Mesenchymal stem cell (in vitro differentiated cells and primary cell): Measurements from ENCODE around the gene MIPEP.
A peak's percentile ranks its signal among the peaks of the same experiment; 100 is the strongest.
"Not testable (repeated sequence)": the region's sequence is repeated elsewhere in the genome, so short reads cannot be mapped to it uniquely, and the experiment has no call there.

ENCODE experiments used
- DNase-seq: peaks from one replicate; pipeline ENCODE4 v3.0.0-alpha.2; 2013
- H2AFZ ChIP-seq: one replicate; pipeline ENCODE4 v1.6.1; 2013; ENCODE audit warnings: low read depth, mild to moderate bottlenecking, control low read depth, inconsistent platforms, low read length, moderate library complexity
- H2AK5ac ChIP-seq: 2 replicates; pipeline ENCODE4 v1.6.1; 2013; ENCODE audit warnings: low read length, moderate library complexity, mild to moderate bottlenecking, inconsistent platforms; ENCODE audit not compliant: severe bottlenecking
- H2BK120ac ChIP-seq: one replicate; pipeline ENCODE4 v1.6.1; 2013; ENCODE audit warnings: low read depth, mild to moderate bottlenecking, inconsistent platforms, low read length, moderate library complexity
- H2BK12ac ChIP-seq, 2 experiments: one replicate each; pipeline ENCODE4 v1.6.1; 2013; ENCODE audit warnings: inconsistent platforms in 2 of 2, low read length in 2 of 2, mild to moderate bottlenecking in 2 of 2, moderate library complexity in 2 of 2, control low read depth in 1 of 2
- H2BK15ac ChIP-seq: one replicate; pipeline ENCODE4 v1.6.1; 2013; ENCODE audit warnings: mild to moderate bottlenecking, low read depth, inconsistent platforms; ENCODE audit not compliant: poor library complexity, severe bottlenecking
- H2BK5ac ChIP-seq: 2 replicates; pipeline ENCODE4 v1.6.1; 2013; ENCODE audit warnings: low read depth, mild to moderate bottlenecking, low read length, control low read depth, inconsistent platforms; ENCODE audit not compliant: poor library complexity, severe bottlenecking
- H3K14ac ChIP-seq, 2 experiments: one replicate each; pipeline ENCODE4 v1.6.1; 2013; ENCODE audit warnings: inconsistent platforms in 2 of 2, low read length in 2 of 2, control low read depth in 1 of 2, mild to moderate bottlenecking in 1 of 2, moderate library complexity in 1 of 2
- H3K18ac ChIP-seq, 2 experiments: one replicate each; pipeline ENCODE4 v1.6.1; 2013; ENCODE audit warnings: inconsistent platforms in 2 of 2, low read length in 2 of 2, control low read depth in 1 of 2, low read depth in 1 of 2, mild to moderate bottlenecking in 1 of 2
- H3K23ac ChIP-seq, 2 experiments: one replicate each; pipeline ENCODE4 v1.6.1; 2013; ENCODE audit warnings: inconsistent platforms in 2 of 2, low read length in 2 of 2, mild to moderate bottlenecking in 2 of 2, moderate library complexity in 2 of 2, control low read depth in 1 of 2
- H3K27ac ChIP-seq: 2 replicates; pipeline ENCODE4 v1.5.1; 2013; ENCODE audit warnings: mild to moderate bottlenecking, moderate library complexity, low read length, control low read depth, inconsistent platforms; ENCODE audit not compliant: poor library complexity, severe bottlenecking
- H3K27me3 ChIP-seq, 2 experiments: 2 replicates each; pipeline versions ENCODE4 v1.6.1 to v1.7.0; 2013; ENCODE audit warnings: low read length in 2 of 2, mild to moderate bottlenecking in 2 of 2, moderate library complexity in 2 of 2, control low read depth in 1 of 2, inconsistent platforms in 1 of 2; ENCODE audit not compliant: control insufficient read depth in 1 of 2, insufficient read depth in 1 of 2
- H3K36me3 ChIP-seq, 2 experiments: 2 replicates each; pipeline versions ENCODE4 v1.6.1 to v1.7.0; 2013; ENCODE audit warnings: low read length in 2 of 2, control low read depth in 1 of 2, inconsistent platforms in 1 of 2, low read depth in 1 of 2, mild to moderate bottlenecking in 1 of 2; ENCODE audit not compliant: insufficient read depth in 2 of 2, control insufficient read depth in 1 of 2
- H3K4ac ChIP-seq, 2 experiments: one replicate each; pipeline ENCODE4 v1.6.1; 2013; ENCODE audit warnings: inconsistent platforms in 2 of 2, low read length in 2 of 2, mild to moderate bottlenecking in 2 of 2, moderate library complexity in 2 of 2, control low read depth in 1 of 2, low read depth in 1 of 2
- H3K4me1 ChIP-seq: 2 replicates; pipeline ENCODE4 v1.6.1; 2013; ENCODE audit warnings: low read depth, low read length, control low read depth; ENCODE audit not compliant: control insufficient read depth, insufficient read depth
- H3K4me2 ChIP-seq: 2 replicates; pipeline ENCODE4 v1.6.1; 2013; ENCODE audit warnings: low read length, mild to moderate bottlenecking, inconsistent platforms; ENCODE audit not compliant: poor library complexity, severe bottlenecking
- H3K4me3 ChIP-seq, 2 experiments: 2 replicates each; pipeline versions ENCODE4 v1.5.1 to v1.7.0; 2013; ENCODE audit warnings: low read length in 2 of 2, mild to moderate bottlenecking in 2 of 2, control low read depth in 1 of 2, low read depth in 1 of 2; ENCODE audit not compliant: insufficient read depth in 1 of 2
- H3K79me1 ChIP-seq: replicated peaks from 2 replicates; pipeline ENCODE4 v1.6.1; 2013; ENCODE audit warnings: mild to moderate bottlenecking, control low read depth, low read length, inconsistent platforms; ENCODE audit not compliant: poor library complexity, severe bottlenecking
- H3K9ac ChIP-seq: 2 replicates; pipeline ENCODE4 v1.7.0; 2013; ENCODE audit warnings: mild to moderate bottlenecking, low read length, moderate library complexity
- H3K9me3 ChIP-seq: 2 replicates; pipeline ENCODE4 v1.7.0; 2013; ENCODE audit warnings: mild to moderate bottlenecking, low read length; ENCODE audit not compliant: control insufficient read depth
- H4K8ac ChIP-seq: one replicate; pipeline ENCODE4 v1.6.1; 2013; ENCODE audit warnings: inconsistent platforms, mild to moderate bottlenecking, low read length, moderate library complexity
- H4K91ac ChIP-seq: one replicate; pipeline ENCODE4 v1.6.1; 2013; ENCODE audit warnings: mild to moderate bottlenecking, low read length, inconsistent platforms
- WGBS: methylation state at CpG from one replicate; pipeline ENCODE4 v1.1.7; 2013; ENCODE audit warnings: mixed read lengths; 5-methylcytosine and 5-hydroxymethylcytosine counted together

Gene MIPEP

GRCh38 chr13:23749288-23749873 is 139.8 kb downstream of the MIPEP start:
- Histone ChIP-seq H2BK120ac (no peak overlapping the region), H2BK12ac (no peak overlapping the region), H2AK5ac (no peak overlapping the region), H3K9ac (no peak overlapping the region), H3K4ac (no peak overlapping the region), H2BK15ac (no peak overlapping the region), H3K36me3 (peaks cover 0 to 7% of the 10 kb centered on the region in 2 experiments), H4K91ac (no peak overlapping the region), H3K4me2 (no peak overlapping the region), H3K79me1 (no peaks in the 10 kb centered on the region), H3K4me3 (no peak overlapping the region), H3K18ac (no peak overlapping the region), H2AFZ (no peak overlapping the region), H3K27ac (no peak overlapping the region), H2BK5ac (no peak overlapping the region), H3K14ac (no peak overlapping the region), H3K9me3 (no peaks in the 10 kb centered on the region), H3K27me3 (no peaks in the 10 kb centered on the region), H3K23ac (no peak overlapping the region), H3K4me1 (peaks cover 7% of the 10 kb centered on the region), H4K8ac (no peak overlapping the region)
- no peak for DNase-seq
- WGBS, result 83% methylated on average over 8 of the region's 8 CpGs

- DNase-seq, result no peak
- Histone ChIP-seq H3K18ac (no peak overlapping the region), H3K9me3 (no peaks in the 10 kb centered on the region), H2BK12ac (no peak overlapping the region), H2BK120ac (no peak overlapping the region), H3K9ac (no peak overlapping the region), H3K14ac (no peak overlapping the region), H3K4me2 (no peak overlapping the region), H3K4ac (no peak overlapping the region), H3K4me1 (peaks cover 7% of the 10 kb centered on the region), H4K91ac (no peak overlapping the region), H3K27me3 (no peaks in the 10 kb centered on the region), H3K4me3 (no peak overlapping the region), H3K79me1 (no peaks in the 10 kb centered on the region), H2BK15ac (no peak overlapping the region), H2AFZ (no peak overlapping the region), H4K8ac (no peak overlapping the region), H3K36me3 (peaks cover 0 to 7% of the 10 kb centered on the region in 2 experiments), H3K27ac (peak overlapping the region; percentile 23), H3K23ac (no peak overlapping the region), H2BK5ac (no peak overlapping the region), H2AK5ac (no peak overlapping the region)
- 77% methylated on average over 5 of the region's 7 CpGs for WGBS
Measured at GRCh38 chr13:23748109-23748990, 140.8 kb downstream of the MIPEP start.

GRCh38 chr13:23746141-23746540 is 143.1 kb downstream of the MIPEP start:
- H3K79me1 ChIP-seq, H4K8ac ChIP-seq, H3K4me1 ChIP-seq, H2AFZ ChIP-seq, H2BK15ac ChIP-seq, H3K18ac ChIP-seq, H3K4ac ChIP-seq, H4K91ac ChIP-seq, H2BK12ac ChIP-seq, DNase-seq, H3K9me3 ChIP-seq, H2AK5ac ChIP-seq, H3K27me3 ChIP-seq, H3K14ac ChIP-seq, H3K36me3 ChIP-seq, H2BK5ac ChIP-seq, H3K23ac ChIP-seq, H3K4me3 ChIP-seq, H3K27ac ChIP-seq, H2BK120ac ChIP-seq, H3K4me2 ChIP-seq, H3K9ac ChIP-seq: not testable (repeated sequence)
- 99% methylated on average over 4 of the region's 5 CpGs for WGBS

DNA sequence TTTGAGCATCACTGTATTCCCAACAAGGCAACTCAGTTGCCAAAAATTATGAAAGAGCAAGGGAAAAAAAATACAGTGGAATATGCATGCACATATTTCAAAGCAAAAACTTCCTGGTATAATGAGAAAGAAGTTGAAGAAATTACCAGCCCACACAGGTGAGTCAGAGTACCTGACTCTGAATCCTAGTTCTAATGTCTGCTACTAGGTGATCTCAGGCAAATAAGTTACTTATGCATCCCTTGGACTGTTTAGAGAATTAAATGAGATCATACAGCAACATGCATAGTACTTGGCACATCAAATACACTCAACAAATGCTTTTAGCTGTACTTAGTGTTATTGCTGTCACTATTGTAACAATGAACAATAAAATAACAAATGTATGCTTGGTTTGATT is 144.9 kb downstream of the MIPEP start:
- Histone ChIP-seq H2BK15ac (no peak overlapping the region), H3K4me2 (no peak overlapping the region), H2AK5ac (no peak overlapping the region), H2BK12ac (no peak overlapping the region), H3K27ac (no peak overlapping the region), H2AFZ (no peak overlapping the region), H2BK5ac (no peak overlapping the region), H4K8ac (no peak overlapping the region), H3K18ac (no peak overlapping the region), H3K36me3 (no peaks in the 10 kb centered on the region), H3K79me1 (no peaks in the 10 kb centered on the region), H3K9ac (no peak overlapping the region), H3K4me1 (peaks cover 4% of the 10 kb centered on the region), H3K14ac (no peak overlapping the region), H3K27me3 (no peaks in the 10 kb centered on the region), H2BK120ac (no peak overlapping the region), H3K9me3 (no peaks in the 10 kb centered on the region), H3K23ac (no peak overlapping the region), H4K91ac (no peak overlapping the region), H3K4ac (no peak overlapping the region), H3K4me3 (no peak overlapping the region)
- DNase-seq, result no peak
